Femur (tissue), 1 donor: ENCODE results near the gene BMF.
A peak's percentile ranks its signal among the peaks of the same experiment; 100 is the strongest.
"Not testable (repeated sequence)": the region's sequence is repeated elsewhere in the genome, so short reads cannot be mapped to it uniquely, and the experiment has no call there.

Source experiments
- DNase-seq: peaks from one replicate; pipeline ENCODE4 v3.0.0-alpha.2; 2017

Gene BMF

GRCh38 chr15:40085266-40085665 lies 23.4 kb downstream of the BMF start:
- DNase-seq = no peak

- DNase-seq = no peak
Observed at GRCh38 chr15:40084650-40085049, 24.0 kb downstream of the BMF start.

GRCh38 chr15:40082195-40082883 lies 26.3 kb downstream of the BMF start:
- no peak for DNase-seq

- peak; percentile 89 for DNase-seq
Observed at GRCh38 chr15:40081691-40082194, 26.9 kb downstream of the BMF start.

GRCh38 chr15:40080847-40081246 lies 27.8 kb downstream of the BMF start:
- no peak for DNase-seq

- DNase-seq = no peak
Observed at GRCh38 chr15:40080104-40080503, 28.6 kb downstream of the BMF start.

GRCh38 chr15:40079456-40079855 lies 29.2 kb downstream of the BMF start:
- no peak for DNase-seq

GRCh38 chr15:40075298-40076044 lies 33.2 kb downstream of the BMF start:
- DNase-seq = no peak

- DNase-seq = not testable (repeated sequence)
Observed at GRCh38 chr15:40074656-40075055, 34.0 kb downstream of the BMF start.

GRCh38 chr15:40073716-40074490 lies 34.8 kb downstream of the BMF start:
- DNase-seq = not testable (repeated sequence)

- peak; percentile 69 for DNase-seq
Observed at GRCh38 chr15:40072216-40072990, 36.3 kb downstream of the BMF start.

- no peak for DNase-seq
Observed at GRCh38 chr15:40070608-40071218, 38.0 kb downstream of the BMF start.

- no peak for DNase-seq
Observed at GRCh38 chr15:40070166-40070557, 38.5 kb downstream of the BMF start.

GRCh38 chr15:40069178-40070165 lies 39.2 kb downstream of the BMF start:
- DNase-seq = peak; percentile 90

- no peak for DNase-seq
Observed at GRCh38 chr15:40067921-40068624, 40.6 kb downstream of the BMF start.

- DNase-seq = no peak
Observed at GRCh38 chr15:40066589-40066988, 42.1 kb downstream of the BMF start.

- no peak for DNase-seq
Observed at GRCh38 chr15:40065166-40065565, 43.5 kb downstream of the BMF start.

GRCh38 chr15:40064231-40064894 lies 44.3 kb downstream of the BMF start:
- no peak for DNase-seq

- DNase-seq = peak; percentile 74
Observed at GRCh38 chr15:40063563-40064011, 45.1 kb downstream of the BMF start.
